ENCODE measurements around the gene DOCK8. TPM values are rescaled to one million over a fixed set of nuclear protein-coding genes. Genes with fewer than 3 reads are reported as not detected.
"Not testable (repeated sequence)": the region's sequence is repeated elsewhere in the genome, so short reads cannot be mapped to it uniquely, and the experiment has no call there.

Gene DOCK8
- total RNA-seq, 1 donor from 2014 or later = 8.3 TPM

GRCh38 chr9:401223-401622, 186.6 kb downstream of the DOCK8 start:
- TF ChIP-seq, protein P1, sequence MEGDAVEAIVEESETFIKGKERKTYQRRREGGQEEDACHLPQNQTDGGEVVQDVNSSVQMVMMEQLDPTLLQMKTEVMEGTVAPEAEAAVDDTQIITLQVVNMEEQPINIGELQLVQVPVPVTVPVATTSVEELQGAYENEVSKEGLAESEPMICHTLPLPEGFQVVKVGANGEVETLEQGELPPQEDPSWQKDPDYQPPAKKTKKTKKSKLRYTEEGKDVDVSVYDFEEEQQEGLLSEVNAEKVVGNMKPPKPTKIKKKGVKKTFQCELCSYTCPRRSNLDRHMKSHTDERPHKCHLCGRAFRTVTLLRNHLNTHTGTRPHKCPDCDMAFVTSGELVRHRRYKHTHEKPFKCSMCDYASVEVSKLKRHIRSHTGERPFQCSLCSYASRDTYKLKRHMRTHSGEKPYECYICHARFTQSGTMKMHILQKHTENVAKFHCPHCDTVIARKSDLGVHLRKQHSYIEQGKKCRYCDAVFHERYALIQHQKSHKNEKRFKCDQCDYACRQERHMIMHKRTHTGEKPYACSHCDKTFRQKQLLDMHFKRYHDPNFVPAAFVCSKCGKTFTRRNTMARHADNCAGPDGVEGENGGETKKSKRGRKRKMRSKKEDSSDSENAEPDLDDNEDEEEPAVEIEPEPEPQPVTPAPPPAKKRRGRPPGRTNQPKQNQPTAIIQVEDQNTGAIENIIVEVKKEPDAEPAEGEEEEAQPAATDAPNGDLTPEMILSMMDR (IDR thresholded peaks at IDR 0.05; ENCODE audit: unreplicated experiment) = no peak
- H3K27ac Mint-ChIP-seq (ENCODE audit: unreplicated experiment) = no peak overlapping the region
- no peak for DNase-seq (ENCODE audit: low spot score)
- H3K4me3 Mint-ChIP-seq (ENCODE audit: unreplicated experiment) = peak overlapping the region; percentile 84
- peaks cover 8% of the 10 kb centered on the region for H3K27me3 Mint-ChIP-seq (ENCODE audit: unreplicated experiment)
- H3K4me1 Mint-ChIP-seq (ENCODE audit: unreplicated experiment) = peaks cover 17% of the 10 kb centered on the region
- H3K36me3 Mint-ChIP-seq (ENCODE audit: low read depth, unreplicated experiment) = peaks cover 20% of the 10 kb centered on the region
- H3K9me3 Mint-ChIP-seq (ENCODE audit: unreplicated experiment) = no peaks in the 10 kb centered on the region

DNA sequence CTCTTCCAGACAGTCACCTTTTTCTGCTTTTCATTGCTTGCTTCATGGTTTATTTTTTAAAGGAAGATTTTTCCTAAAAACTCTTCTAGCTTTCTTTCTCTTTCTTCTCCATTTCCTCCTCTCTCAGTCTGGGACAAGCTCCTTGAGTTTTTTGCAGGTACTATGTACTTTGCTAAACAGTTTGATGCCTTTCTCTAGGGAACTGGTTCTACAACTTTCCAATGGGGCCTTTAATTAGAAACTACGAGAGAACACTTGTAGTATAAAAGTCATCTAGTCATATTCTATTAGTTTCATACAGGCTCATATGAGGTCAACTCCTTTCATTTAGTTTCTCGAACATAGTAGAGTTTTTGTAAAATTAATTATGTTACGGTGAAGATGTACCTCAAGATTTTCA, 189.6 kb downstream of the DOCK8 start:
- TF ChIP-seq, protein P1 (IDR thresholded peaks at IDR 0.05; ENCODE audit: unreplicated experiment) = no peak
- H3K9me3 Mint-ChIP-seq (ENCODE audit: unreplicated experiment) = no peaks in the 10 kb centered on the region
- DNase-seq (ENCODE audit: low spot score) = no peak
- no peak overlapping the region for H3K4me3 Mint-ChIP-seq (ENCODE audit: unreplicated experiment)
- H3K36me3 Mint-ChIP-seq (ENCODE audit: low read depth, unreplicated experiment) = peaks cover 20% of the 10 kb centered on the region
- peaks cover 8% of the 10 kb centered on the region for H3K27me3 Mint-ChIP-seq (ENCODE audit: unreplicated experiment)
- H3K27ac Mint-ChIP-seq (ENCODE audit: unreplicated experiment) = no peak overlapping the region
- H3K4me1 Mint-ChIP-seq (ENCODE audit: unreplicated experiment) = peaks cover 17% of the 10 kb centered on the region

GRCh38 chr9:405341-405740, 190.7 kb downstream of the DOCK8 start:
- Mint-ChIP-seq H3K36me3 (ENCODE audit: low read depth, unreplicated experiment) (peaks cover 15% of the 10 kb centered on the region), H3K27ac (ENCODE audit: unreplicated experiment) (no peak overlapping the region), H3K27me3 (ENCODE audit: unreplicated experiment) (peaks cover 8% of the 10 kb centered on the region), H3K4me3 (ENCODE audit: unreplicated experiment) (no peak overlapping the region), H3K4me1 (ENCODE audit: unreplicated experiment) (peaks cover 17% of the 10 kb centered on the region), H3K9me3 (ENCODE audit: unreplicated experiment) (no peaks in the 10 kb centered on the region)
- no peak for DNase-seq (ENCODE audit: low spot score)
- TF ChIP-seq, protein P1 (IDR thresholded peaks at IDR 0.05; ENCODE audit: unreplicated experiment) = no peak

DNA sequence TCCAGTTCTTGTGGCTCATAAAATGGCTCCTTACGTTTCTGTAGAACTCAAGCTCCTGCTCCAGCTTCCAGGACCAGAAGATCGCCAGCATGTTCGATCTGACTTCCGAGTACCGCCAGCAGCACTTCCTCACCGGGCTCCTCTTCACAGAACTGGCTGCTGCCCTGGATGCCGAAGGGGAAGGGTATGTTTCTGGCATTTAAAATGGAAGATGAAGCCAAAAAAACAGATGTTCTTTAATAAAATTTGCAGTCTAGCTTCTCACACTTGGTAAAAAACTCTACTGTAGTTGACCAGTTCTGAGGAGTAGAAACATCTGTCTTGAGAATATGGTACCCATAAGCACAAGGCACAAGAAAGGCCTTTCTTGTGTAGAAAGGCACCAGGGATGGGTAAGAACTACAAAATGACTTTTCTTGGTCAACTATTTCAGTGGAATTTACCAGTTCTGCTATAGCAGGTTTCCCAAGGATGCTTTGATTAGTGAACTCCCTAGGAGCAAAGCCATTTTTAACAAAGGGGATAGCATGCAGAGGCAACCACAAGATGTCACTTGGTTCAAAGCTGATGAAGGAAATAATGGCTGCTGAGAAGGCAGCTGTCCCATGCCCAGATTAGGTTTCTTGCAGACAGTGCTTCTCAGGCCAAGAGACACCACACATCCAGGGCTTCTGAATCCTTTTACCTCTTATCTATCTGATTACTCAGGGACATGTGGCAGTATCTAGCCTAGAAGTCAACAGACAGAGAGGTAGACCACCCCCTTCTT, 192.4 kb downstream of the DOCK8 start:
- H3K27ac Mint-ChIP-seq (ENCODE audit: unreplicated experiment) = no peak overlapping the region
- H3K27me3 Mint-ChIP-seq (ENCODE audit: unreplicated experiment) = peaks cover 4% of the 10 kb centered on the region
- no peak for DNase-seq (ENCODE audit: low spot score)
- no peak overlapping the region for H3K4me3 Mint-ChIP-seq (ENCODE audit: unreplicated experiment)
- peaks cover 2% of the 10 kb centered on the region for H3K36me3 Mint-ChIP-seq (ENCODE audit: low read depth, unreplicated experiment)
- H3K4me1 Mint-ChIP-seq (ENCODE audit: unreplicated experiment) = peaks cover 5% of the 10 kb centered on the region
- TF ChIP-seq, protein P1 (IDR thresholded peaks at IDR 0.05; ENCODE audit: unreplicated experiment) = no peak
- H3K9me3 Mint-ChIP-seq (ENCODE audit: unreplicated experiment) = no peaks in the 10 kb centered on the region

- H3K4me3 Mint-ChIP-seq (ENCODE audit: unreplicated experiment); H3K27ac Mint-ChIP-seq (ENCODE audit: unreplicated experiment); H3K9me3 Mint-ChIP-seq (ENCODE audit: unreplicated experiment); DNase-seq (ENCODE audit: low spot score); H3K27me3 Mint-ChIP-seq (ENCODE audit: unreplicated experiment); H3K36me3 Mint-ChIP-seq (ENCODE audit: low read depth, unreplicated experiment); H3K4me1 Mint-ChIP-seq (ENCODE audit: unreplicated experiment): not testable (repeated sequence)
These were observed 195.0 kb downstream of the DOCK8 start for GRCh38 chr9:409655-410054.

All from endothelial cell (in vitro differentiated cells).